Immature natural killer cell (primary cell): ENCODE measurements around the gene HBZ. TPM values are rescaled to one million over a fixed set of nuclear protein-coding genes. Genes with fewer than 3 reads are reported as not detected.

Source experiments
- DNase-seq, 3 donors: peaks; one replicate each; pipeline ENCODE4 v3.0.0; 2022; ENCODE audit warnings: mixed read lengths in 1 of 3
- H3K27ac Mint-ChIP-seq, 6 donors: one replicate each; pipeline ENCODE4 v1.8.0; 2020; ENCODE audit warnings: mixed read lengths in 6 of 6, mild to moderate bottlenecking in 5 of 6, inconsistent platforms in 4 of 6, moderate library complexity in 3 of 6
- H3K27me3 Mint-ChIP-seq, 3 donors: one replicate each; pipeline ENCODE4 v1.8.0; 2020 to 2021; ENCODE audit warnings: low read depth in 3 of 3, mild to moderate bottlenecking in 3 of 3, mixed read lengths in 3 of 3, moderate library complexity in 3 of 3, inconsistent platforms in 1 of 3
- H3K36me3 Mint-ChIP-seq, 3 donors: one replicate each; pipeline ENCODE4 v1.8.0; 2020; ENCODE audit warnings: mixed read lengths in 3 of 3, inconsistent platforms in 2 of 3, mild to moderate bottlenecking in 2 of 3
- H3K4me1 Mint-ChIP-seq, 2 donors: one replicate each; pipeline ENCODE4 v1.8.0; 2020; ENCODE audit warnings: inconsistent platforms in 2 of 2, mild to moderate bottlenecking in 2 of 2, mixed read lengths in 2 of 2, moderate library complexity in 1 of 2
- H3K4me3 Mint-ChIP-seq, 5 donors: one replicate each; pipeline ENCODE4 v1.8.0; 2020; ENCODE audit warnings: mild to moderate bottlenecking in 5 of 5, mixed read lengths in 5 of 5, inconsistent platforms in 3 of 5, moderate library complexity in 3 of 5
- H3K9me3 Mint-ChIP-seq, 6 donors: one replicate each; pipeline ENCODE4 v1.8.0; 2020; ENCODE audit warnings: mild to moderate bottlenecking in 6 of 6, mixed read lengths in 6 of 6, inconsistent platforms in 4 of 6, moderate library complexity in 3 of 6
- polyA plus RNA-seq, 3 donors: library from polyadenylated mRNA; unstranded; fragments of 300-500 nt; fragmentation: Illumina TruSeq; gene quantifications; one replicate each; pipeline ENCODE4 v1.2.3, GENCODE V29; 2021

HBZ gene
- not detected for polyA plus RNA-seq

GRCh38 chr16:152141-153128 lies at the start of gene HBZ:
Gene HBZ (plus strand): TSS chr16:152644. CDS start chr16:152910, 266 bp downstream.
- Mint-ChIP-seq H3K27me3 (peaks cover 4 to 15% (median 8%) of the 10 kb centered on the region in 3 donors), H3K36me3 (no peaks in the 10 kb centered on the region), H3K4me3 (peak within 1 kb of the TSS in 3 of 5 donors; percentile 32 to 62 (median 56)), H3K4me1 (peaks cover 6 to 9% of the 10 kb centered on the region in 2 donors), H3K27ac (no peak within 1 kb of the TSS), H3K9me3 (no peaks in the 10 kb centered on the region)
- no peak for DNase-seq

- H3K4me3 Mint-ChIP-seq: no peak overlapping the region
- H3K4me1 Mint-ChIP-seq: peaks cover 0 to 5% of the 10 kb centered on the region in 2 donors
- peaks cover 7 to 15% (median 9%) of the 10 kb centered on the region in 3 donors for H3K36me3 Mint-ChIP-seq
- no peaks in the 10 kb centered on the region for H3K9me3 Mint-ChIP-seq
- no peak for DNase-seq
- no peak overlapping the region for H3K27ac Mint-ChIP-seq
- H3K27me3 Mint-ChIP-seq: peaks cover 0 to 6% (median 5%) of the 10 kb centered on the region in 3 donors
These were observed 48.1 kb upstream of the HBZ start for GRCh38 chr16:104355-104754.

- no peaks in the 10 kb centered on the region for H3K9me3 Mint-ChIP-seq
These were observed 47.5 kb upstream of the HBZ start for GRCh38 chr16:104928-105327.

GRCh38 chr16:105521-105920 lies 46.9 kb upstream of the HBZ start:
- H3K4me1 Mint-ChIP-seq: peaks cover 0 to 5% of the 10 kb centered on the region in 2 donors
- H3K9me3 Mint-ChIP-seq: no peaks in the 10 kb centered on the region

More at GRCh38 chr16:104928-105327, 47.5 kb upstream of the HBZ start:
- no peak for DNase-seq
- peaks cover 7 to 21% (median 9%) of the 10 kb centered on the region in 3 donors for H3K36me3 Mint-ChIP-seq
- H3K27me3 Mint-ChIP-seq: peaks cover 0 to 6% (median 5%) of the 10 kb centered on the region in 3 donors
- no peak overlapping the region for H3K4me3 Mint-ChIP-seq
- H3K4me1 Mint-ChIP-seq: peaks cover 0 to 5% of the 10 kb centered on the region in 2 donors
- no peak overlapping the region for H3K27ac Mint-ChIP-seq

DNA sequence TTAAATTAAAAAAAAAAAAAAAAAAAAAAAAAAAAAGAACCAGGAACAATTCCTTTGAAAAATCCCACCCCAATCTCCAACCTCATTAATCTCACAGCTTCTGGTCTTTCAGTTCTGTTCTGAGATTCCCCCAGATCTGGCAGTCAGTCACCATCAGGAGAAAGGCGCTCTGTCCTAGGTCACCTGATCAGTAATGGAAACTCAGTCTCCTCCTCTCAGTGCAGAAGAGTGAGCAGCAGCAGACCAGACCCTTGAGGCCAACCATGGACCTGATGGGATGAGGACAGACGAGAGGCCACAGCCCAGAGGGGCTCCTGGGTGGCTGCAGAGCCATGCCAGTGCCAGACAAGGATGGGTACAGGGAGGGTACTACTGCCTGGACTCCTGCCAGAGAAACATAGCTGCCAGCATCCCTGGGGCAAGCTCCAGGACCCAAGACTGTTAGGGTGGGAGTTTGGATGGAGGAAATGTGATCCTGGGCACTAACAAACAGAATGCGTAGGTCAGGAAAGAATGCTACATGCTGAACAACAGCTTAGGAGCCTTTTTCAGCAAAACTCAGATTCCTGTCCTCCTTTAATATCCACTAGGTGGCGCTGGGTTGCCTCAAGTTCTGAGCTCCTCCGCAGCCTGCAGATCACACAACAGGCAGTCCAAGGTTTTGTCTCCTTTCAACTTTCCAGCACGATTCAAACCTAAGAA lies 45.7 kb upstream of the HBZ start:
- Mint-ChIP-seq H3K4me3 (no peak overlapping the region), H3K36me3 (peaks cover 4 to 24% (median 9%) of the 10 kb centered on the region in 3 donors), H3K9me3 (no peaks in the 10 kb centered on the region), H3K27ac (peak overlapping the region in 1 of 6 donors; percentile 22), H3K27me3 (peaks cover 0 to 6% (median under 1%) of the 10 kb centered on the region in 3 donors), H3K4me1 (peaks cover 0 to 5% of the 10 kb centered on the region in 2 donors)
- peak; percentile 64 to 71 (median 64) for DNase-seq

More at GRCh38 chr16:105521-105920, 46.9 kb upstream of the HBZ start:
- Mint-ChIP-seq H3K36me3 (peaks cover 4 to 21% (median 7%) of the 10 kb centered on the region in 3 donors), H3K27ac (no peak overlapping the region), H3K4me3 (no peak overlapping the region), H3K27me3 (peaks cover 0 to 6% (median 3%) of the 10 kb centered on the region in 3 donors)
- no peak for DNase-seq

DNA sequence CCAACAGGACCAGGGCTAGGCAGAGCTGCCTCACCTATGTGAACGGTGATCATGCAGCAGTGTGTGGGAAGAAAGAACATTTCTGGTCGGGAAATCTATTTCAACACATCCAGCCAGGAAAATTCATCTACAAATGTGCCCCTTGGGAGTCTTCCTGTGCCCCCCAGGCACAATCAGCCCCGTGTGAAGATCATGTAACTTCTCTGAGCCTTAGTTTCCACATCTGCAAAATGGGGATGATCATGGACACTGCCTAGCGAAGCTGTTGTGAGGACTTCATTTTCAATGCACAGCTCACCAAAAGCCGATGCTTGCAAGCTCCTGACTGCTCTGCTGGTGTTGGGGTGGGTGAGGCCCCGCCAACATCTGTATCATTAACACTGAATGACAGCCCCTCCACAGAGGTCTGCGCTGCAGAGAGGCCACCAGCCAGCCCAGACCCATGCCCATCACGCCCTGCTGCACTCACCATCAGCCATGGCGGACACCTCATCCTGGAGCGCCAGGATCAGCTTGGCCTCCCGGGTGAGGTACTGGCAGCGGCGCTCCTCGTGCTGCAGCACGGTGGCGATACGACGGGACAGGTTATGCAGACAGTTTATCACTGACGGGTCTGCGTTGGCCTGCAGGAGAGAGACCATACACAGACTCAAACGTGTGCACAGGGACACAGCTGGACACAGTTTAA lies 40.1 kb upstream of the HBZ start:
- Mint-ChIP-seq H3K27me3 (no peaks in the 10 kb centered on the region), H3K4me1 (peaks cover 0 to 2% of the 10 kb centered on the region in 2 donors), H3K4me3 (no peak overlapping the region), H3K9me3 (no peaks in the 10 kb centered on the region), H3K36me3 (peaks cover 10 to 52% (median 12%) of the 10 kb centered on the region in 3 donors), H3K27ac (no peak overlapping the region)
- DNase-seq: no peak

GRCh38 chr16:114327-114726 lies 38.1 kb upstream of the HBZ start:
- peaks cover 7 to 11% of the 10 kb centered on the region in 2 donors for H3K4me1 Mint-ChIP-seq
- no peaks in the 10 kb centered on the region for H3K27me3 Mint-ChIP-seq
- peaks cover 6 to 43% (median 10%) of the 10 kb centered on the region in 3 donors for H3K36me3 Mint-ChIP-seq
- peak overlapping the region in 1 of 6 donors; percentile 19 for H3K27ac Mint-ChIP-seq
- no peaks in the 10 kb centered on the region for H3K9me3 Mint-ChIP-seq
- no peak overlapping the region for H3K4me3 Mint-ChIP-seq
- no peak for DNase-seq

- Mint-ChIP-seq H3K4me3 (no peak overlapping the region), H3K9me3 (no peaks in the 10 kb centered on the region), H3K27ac (no peak overlapping the region), H3K36me3 (peaks cover 6 to 38% (median 10%) of the 10 kb centered on the region in 3 donors), H3K4me1 (peaks cover 11 to 17% of the 10 kb centered on the region in 2 donors), H3K27me3 (no peaks in the 10 kb centered on the region)
- DNase-seq: no peak
These were observed 36.4 kb upstream of the HBZ start for GRCh38 chr16:116015-116414.

DNA sequence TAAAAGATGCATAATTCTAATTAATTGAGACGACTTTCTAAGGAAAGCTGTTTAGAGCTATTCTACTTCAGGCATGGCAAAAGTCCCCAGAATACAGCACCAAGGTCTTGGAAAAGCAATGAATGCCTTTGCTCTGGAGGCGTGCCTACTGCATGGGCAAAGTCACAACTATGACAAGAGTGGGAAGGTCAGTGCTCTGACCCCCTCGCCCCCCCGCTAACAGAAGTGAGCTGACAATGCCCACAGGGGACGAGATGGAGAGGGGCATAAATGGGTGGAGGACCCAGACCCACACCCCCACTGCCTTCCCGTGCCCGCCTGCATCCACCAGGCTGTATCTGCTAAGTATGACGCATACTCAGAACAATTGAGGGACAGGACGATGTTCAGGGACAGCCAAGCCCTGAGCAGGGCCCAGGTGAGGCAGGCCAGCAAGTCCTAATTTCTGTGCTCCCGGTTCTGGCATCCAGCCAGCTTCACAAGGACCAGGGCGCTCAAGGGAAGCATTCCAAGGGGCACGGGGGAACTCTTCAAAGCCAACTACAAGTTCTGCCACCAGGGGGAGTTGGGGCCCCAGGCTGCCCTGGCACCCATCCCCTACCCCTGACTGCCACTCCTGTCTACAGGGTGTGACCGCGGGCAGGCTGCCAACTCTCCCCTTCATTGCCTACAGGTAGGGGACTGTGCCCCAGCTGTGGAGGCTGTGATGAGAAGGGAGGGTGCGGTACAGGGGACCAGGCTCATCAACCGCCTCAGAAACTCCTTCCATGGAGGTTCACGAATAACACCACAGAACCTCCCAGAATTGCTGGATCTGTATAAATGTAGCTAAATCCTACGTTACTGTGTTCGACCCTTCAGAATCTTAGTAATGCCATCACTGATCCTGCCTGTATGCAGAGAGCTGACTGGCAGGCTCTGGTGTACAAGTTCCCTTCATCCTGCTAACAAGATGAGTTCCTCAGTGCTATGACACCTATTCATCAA lies 34.8 kb upstream of the HBZ start:
- no peak overlapping the region for H3K4me3 Mint-ChIP-seq
- peak; percentile 64 to 71 (median 65) for DNase-seq
- H3K27ac Mint-ChIP-seq: peak overlapping the region in 5 of 6 donors; percentile 7 to 67 (median 28)
- peaks cover 0 to 29% (median 10%) of the 10 kb centered on the region in 3 donors for H3K36me3 Mint-ChIP-seq
- H3K4me1 Mint-ChIP-seq: peaks cover 19 to 24% of the 10 kb centered on the region in 2 donors
- H3K27me3 Mint-ChIP-seq: peaks cover 0 to 1% (median 0%) of the 10 kb centered on the region in 3 donors
- no peaks in the 10 kb centered on the region for H3K9me3 Mint-ChIP-seq

DNA sequence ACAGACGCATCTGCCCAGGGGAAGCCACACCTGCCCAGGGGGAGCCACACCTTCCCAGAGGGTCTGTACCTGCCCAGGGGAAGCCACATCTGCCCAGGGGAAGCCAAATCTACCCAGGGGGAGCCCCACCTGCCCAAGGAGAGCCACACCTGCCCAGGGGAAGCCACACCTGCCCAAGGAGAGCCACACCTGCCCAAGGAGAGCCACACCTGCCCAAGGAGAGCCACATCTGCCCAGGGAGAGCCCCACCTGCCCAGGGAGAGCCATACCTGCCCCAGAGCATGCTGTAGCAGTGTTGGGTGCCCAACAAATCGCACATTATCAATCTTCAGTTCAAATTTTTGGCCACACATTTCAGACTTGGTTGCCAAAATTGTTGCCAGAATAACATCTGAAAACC lies 33.6 kb upstream of the HBZ start:
- peaks cover 30 to 35% of the 10 kb centered on the region in 2 donors for H3K4me1 Mint-ChIP-seq
- peak overlapping the region in 2 of 6 donors; percentile 27 to 62 for H3K27ac Mint-ChIP-seq
- H3K27me3 Mint-ChIP-seq: peaks cover 0 to 8% (median 7%) of the 10 kb centered on the region in 3 donors
- H3K36me3 Mint-ChIP-seq: peaks cover 0 to 26% (median 6%) of the 10 kb centered on the region in 3 donors
- H3K9me3 Mint-ChIP-seq: peaks cover 0 to under 1% (median 0%) of the 10 kb centered on the region in 6 donors
- H3K4me3 Mint-ChIP-seq: no peak overlapping the region
- DNase-seq: no peak

DNA sequence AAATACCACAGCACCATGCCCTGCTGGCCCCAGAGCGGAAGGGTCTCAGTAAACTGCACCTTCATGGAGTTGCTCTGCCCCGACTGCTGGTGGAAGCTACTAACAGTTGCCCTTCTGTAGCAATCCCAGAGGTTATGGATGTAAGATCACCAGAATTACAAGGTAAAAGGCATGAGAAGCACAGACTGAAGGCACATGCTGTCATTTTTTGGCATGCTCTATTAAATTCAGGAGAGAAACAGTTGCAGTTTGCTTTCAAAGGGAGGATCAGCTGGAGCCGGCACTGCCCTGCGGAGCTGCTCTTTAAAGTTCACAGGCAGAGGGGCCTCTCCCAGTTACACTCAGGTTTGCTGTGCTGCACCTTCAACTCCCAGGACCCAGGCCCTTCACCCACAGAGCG lies 33.1 kb upstream of the HBZ start:
- peak overlapping the region in 4 of 6 donors; percentile 27 to 85 (median 60) for H3K27ac Mint-ChIP-seq
- H3K36me3 Mint-ChIP-seq: peaks cover 0 to 26% (median 2%) of the 10 kb centered on the region in 3 donors
- DNase-seq: no peak
- peaks cover 0 to 11% (median 10%) of the 10 kb centered on the region in 3 donors for H3K27me3 Mint-ChIP-seq
- peaks cover 0 to 2% (median 0%) of the 10 kb centered on the region in 6 donors for H3K9me3 Mint-ChIP-seq
- H3K4me3 Mint-ChIP-seq: no peak overlapping the region
- peaks cover 34 to 40% of the 10 kb centered on the region in 2 donors for H3K4me1 Mint-ChIP-seq

GRCh38 chr16:119835-120491 lies 32.5 kb upstream of the HBZ start:
- peaks cover 0 to 2% (median 0%) of the 10 kb centered on the region in 6 donors for H3K9me3 Mint-ChIP-seq
- H3K4me3 Mint-ChIP-seq: no peak overlapping the region
- peaks cover 41 to 46% of the 10 kb centered on the region in 2 donors for H3K4me1 Mint-ChIP-seq
- no peak for DNase-seq
- peaks cover 0 to 11% (median 11%) of the 10 kb centered on the region in 3 donors for H3K27me3 Mint-ChIP-seq
- H3K27ac Mint-ChIP-seq: peak overlapping the region in 4 of 6 donors; percentile 53 to 86 (median 84)
- peaks cover 0 to 22% (median 0%) of the 10 kb centered on the region in 3 donors for H3K36me3 Mint-ChIP-seq
